HG02970 (cell line): ENCODE measurements around the gene ITGB3.
"Not testable (repeated sequence)": the region's sequence is repeated elsewhere in the genome, so short reads cannot be mapped to it uniquely, and the experiment has no call there.

ENCODE experiments used
- ATAC-seq: cut with Tn5 transposase; IDR thresholded peaks from one replicate; pipeline ENCODE4 v1.9.1; 2021; ENCODE audit warnings: mild to moderate bottlenecking, moderate library complexity, moderate number of reproducible peaks; ENCODE audit not compliant: unreplicated experiment, low FRiP score

The ITGB3 gene

GRCh38 chr17:47243737-47244598 is 9.7 kb upstream of the ITGB3 start:
- ATAC-seq: no peak

DNA sequence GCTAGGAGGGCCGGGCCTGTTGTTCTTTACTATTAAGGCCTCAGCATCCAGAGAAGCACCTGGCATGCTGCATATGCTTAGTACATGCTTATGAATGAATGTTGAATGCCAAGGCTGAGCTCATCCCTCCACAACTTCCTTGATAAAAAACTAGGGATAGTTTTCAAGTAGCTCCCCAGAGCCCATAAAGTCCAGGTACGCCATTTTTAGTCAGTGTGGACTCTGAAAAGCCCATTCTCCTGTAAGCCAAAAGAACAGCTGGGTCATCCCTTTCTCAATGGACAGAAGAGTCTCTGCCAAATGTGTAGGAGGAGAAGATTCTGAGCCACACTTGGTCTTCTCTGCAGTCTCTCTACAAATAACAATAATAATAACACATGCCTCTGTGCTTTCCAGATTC is 8.9 kb upstream of the ITGB3 start:
- no peak for ATAC-seq

DNA sequence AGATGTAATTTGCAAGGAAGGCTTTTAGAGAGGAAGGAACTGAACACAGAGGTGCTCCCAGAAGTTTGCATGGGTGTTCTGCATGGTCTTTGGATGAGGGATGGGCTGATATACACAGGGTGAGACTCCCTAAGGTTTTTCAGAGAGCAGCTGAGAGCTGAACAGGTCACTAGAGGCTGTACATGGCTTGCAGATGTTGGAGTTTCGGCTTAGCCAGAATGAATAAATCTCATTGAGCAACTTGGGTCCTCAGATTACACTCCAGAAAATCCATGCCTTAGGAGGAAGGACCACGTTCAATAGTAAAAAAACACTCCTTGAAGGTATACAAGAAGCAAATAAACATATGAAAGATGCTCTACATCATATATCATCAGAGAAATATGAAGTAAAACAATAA is 7.5 kb upstream of the ITGB3 start:
- no peak for ATAC-seq

DNA sequence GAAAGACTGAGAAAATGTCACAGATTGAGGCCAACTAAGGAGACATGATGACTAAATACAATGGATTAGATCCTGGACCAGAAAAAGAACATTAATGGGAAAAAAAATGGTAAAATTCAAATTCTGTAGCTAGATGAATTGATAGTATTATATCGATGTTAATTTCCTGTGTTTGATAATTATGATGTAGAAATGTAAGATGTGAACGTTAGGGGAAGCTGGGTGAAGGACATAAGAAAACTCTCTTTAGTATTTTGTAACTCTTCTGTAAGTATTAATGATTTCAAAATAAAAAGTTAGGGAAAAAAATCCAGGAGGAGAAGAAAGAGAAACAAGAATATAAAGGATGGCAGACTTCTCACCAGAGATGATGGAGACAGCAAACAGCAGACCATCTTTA is 2.8 kb upstream of the ITGB3 start:
- ATAC-seq: no peak

DNA sequence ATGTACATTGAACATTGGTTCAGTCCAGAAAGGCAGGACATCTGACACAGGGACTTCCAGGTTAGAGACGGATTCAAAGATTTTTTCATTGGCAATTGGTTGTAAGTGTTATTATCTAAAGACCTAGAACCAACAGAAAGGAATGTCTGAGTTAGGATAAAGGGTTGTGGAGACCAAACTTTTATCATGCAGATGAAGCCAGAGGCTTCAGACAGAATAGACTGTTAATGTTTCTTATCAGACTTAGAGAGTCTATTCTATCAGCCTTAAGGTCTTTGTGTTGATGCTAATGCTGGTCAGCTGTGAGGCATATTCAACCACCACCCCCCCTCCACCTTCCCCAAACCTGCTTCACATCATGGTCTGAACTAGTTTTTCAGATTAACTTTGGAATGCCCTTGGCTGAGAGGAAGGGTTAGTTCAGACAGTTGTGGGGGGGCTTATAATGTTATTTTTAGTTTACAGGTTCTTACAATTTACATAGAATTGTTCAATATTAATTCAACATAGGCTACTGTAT is 2.1 kb upstream of the ITGB3 start:
- ATAC-seq: no peak

DNA sequence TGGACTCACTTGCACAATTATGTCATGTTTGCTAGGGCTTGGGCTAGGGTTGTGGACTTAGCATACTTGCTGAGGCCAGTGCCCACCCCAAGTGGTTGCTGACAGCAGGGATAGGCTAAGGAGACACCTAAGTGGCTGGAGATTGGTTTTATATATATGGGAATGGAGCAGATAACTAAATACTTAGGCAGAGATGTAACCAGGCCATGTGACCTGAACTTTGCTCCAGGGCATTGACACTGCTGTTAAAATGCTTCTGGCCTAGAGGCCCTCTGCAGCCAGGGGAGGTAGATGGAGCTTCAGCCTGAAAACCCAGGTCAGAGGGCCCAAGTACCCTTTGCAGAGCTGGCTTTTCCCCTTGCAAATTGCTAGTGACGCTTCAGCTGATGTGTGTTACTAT is 1.4 kb upstream of the ITGB3 start:
- ATAC-seq: no peak

GRCh38 chr17:47252766-47253512 is 688 bp upstream of the ITGB3 start:
- ATAC-seq: no peak

DNA sequence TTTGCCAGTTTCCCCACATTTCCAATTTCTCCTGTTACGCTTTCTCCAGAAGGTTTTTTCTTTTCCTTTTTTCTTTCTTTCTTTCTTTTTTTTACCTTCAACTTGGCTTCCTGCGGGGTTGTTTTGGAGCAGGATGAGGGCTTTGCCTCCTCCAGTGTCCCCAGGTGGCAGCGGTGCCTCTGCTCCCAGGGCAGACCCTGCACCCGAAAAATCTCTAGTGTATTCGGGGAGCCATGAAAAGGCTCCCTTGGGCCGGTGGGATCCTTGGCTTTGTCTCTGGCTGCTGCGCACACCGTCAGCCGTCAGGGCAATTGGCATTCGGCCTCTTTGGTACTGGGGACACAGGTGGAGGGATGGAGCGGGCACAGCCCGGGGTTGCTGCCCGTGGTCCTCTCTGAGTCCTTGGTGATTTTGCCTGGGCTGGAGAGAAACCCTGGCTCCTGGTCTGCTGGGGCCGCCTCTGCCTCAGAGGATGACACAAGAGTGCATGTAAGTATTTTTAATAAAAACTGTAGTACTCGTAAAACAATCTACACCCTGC is 846 bp downstream of the ITGB3 start:
- no peak for ATAC-seq

- ATAC-seq: no peak
These were observed 4.2 kb downstream of the ITGB3 start for GRCh38 chr17:47257651-47258339.

GRCh38 chr17:47262586-47262985 is 9.0 kb downstream of the ITGB3 start:
- no peak for ATAC-seq

DNA sequence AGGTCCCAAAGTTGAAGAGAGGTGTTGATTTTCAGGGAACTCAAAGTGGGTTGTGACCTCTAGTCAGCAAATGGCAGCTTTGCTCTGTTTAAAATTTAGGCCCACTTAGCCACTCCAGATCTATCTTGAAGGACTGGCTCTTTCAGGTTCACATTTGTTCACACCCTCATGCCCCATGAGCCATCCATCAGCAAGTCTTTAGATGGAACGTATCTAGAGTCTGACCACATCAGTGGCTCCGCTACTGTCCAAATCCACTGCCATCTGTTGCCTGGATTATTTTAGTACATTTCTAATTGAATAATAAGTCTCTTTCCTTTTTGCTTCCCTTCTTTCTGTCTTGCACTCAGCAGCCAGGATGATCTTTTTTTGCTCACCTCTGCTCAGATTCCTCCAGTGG is 10.5 kb downstream of the ITGB3 start:
- no peak for ATAC-seq

GRCh38 chr17:47265983-47266541 is 12.4 kb downstream of the ITGB3 start:
- no peak for ATAC-seq

DNA sequence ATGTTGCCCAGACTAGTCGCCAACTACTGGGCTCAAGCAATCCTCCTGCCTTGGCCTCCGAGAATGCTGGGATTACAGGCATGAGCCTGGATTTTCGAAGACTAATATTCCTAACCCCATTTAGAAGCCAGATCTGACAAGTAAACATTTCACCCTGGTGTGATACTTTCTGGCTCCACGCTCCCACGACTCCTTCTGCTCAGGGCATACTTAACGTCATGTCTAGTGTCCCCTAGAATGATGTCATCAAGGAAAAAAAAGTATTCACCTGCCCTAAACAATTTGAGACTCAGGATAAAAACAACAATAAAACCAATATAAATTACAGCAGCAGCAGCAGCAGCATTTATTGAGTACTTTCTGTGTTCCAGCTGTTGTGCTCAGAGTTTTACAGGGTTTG is 13.2 kb downstream of the ITGB3 start:
- no peak for ATAC-seq

DNA sequence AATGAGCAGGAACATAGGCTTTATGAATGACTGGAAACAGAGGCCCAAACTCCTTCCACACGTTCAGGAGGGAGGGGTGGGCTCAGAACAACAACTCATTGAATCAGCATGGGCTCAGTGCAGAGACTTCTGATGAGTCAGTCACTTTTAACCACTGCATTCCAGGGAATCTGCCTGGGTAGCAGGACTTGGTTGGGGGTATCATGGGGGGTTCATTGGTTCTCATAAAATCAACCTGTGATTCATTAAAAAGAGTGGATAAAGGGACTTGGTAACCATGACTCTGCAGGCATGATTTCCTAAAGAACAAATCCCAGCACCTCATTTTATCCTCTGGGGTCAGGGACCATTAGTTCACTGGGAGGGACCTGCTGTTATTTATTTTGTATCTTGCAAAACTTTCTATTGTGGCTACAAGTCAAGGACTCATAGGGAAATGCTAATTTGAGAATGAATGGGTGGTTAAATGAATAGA is 13.8 kb downstream of the ITGB3 start:
- ATAC-seq: no peak

- ATAC-seq: not testable (repeated sequence)
These were observed 15.3 kb downstream of the ITGB3 start for GRCh38 chr17:47268964-47269363.

- not testable (repeated sequence) for ATAC-seq
These were observed 16.1 kb downstream of the ITGB3 start for GRCh38 chr17:47269561-47270280.

GRCh38 chr17:47270946-47271705 is 17.5 kb downstream of the ITGB3 start:
- no peak for ATAC-seq

- no peak for ATAC-seq
These were observed 18.9 kb downstream of the ITGB3 start for GRCh38 chr17:47272491-47272890.

DNA sequence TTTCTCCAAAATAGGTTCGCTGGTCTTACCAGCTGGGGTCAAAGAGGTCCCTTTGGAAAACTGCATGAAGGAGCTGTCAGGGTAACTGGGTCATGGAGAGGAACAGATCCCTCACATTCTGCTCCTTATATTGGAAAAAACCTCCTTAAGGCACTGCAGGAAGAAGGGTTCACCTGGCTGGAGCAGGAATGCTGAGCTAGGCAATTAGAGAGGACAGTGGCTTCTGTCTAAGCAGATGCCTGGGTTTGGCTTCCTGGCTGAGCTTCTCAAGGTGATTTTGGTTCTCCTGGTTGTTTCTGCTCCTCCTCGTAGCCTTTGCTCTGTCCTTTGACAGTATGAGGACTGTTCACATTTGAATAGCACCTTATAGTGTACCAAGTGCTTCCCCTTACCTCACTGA is 19.6 kb downstream of the ITGB3 start:
- no peak for ATAC-seq
